IPS DF 4.7 (cell line): ENCODE data around the gene M1AP.
A peak's percentile ranks its signal among the peaks of the same experiment; 100 is the strongest.

Experiments used
- DNase-seq: peaks from one replicate; pipeline ENCODE4 v3.0.0-alpha.2; 2013; ENCODE audit warnings: low spot score; ENCODE audit errors: extremely low read depth

M1AP gene

GRCh38 chr2:74548900-74549826, 99.0 kb downstream of the M1AP start:
- DNase-seq: no peak

GRCh38 chr2:74548285-74548899, 99.7 kb downstream of the M1AP start:
- no peak for DNase-seq

- no peak for DNase-seq
These were observed 102.1 kb downstream of the M1AP start for GRCh38 chr2:74546004-74546403.

- no peak for DNase-seq
These were observed 103.5 kb downstream of the M1AP start for GRCh38 chr2:74544634-74545033.

- no peak for DNase-seq
These were observed 105.2 kb downstream of the M1AP start for GRCh38 chr2:74542978-74543377.

GRCh38 chr2:74540291-74540690, 107.8 kb downstream of the M1AP start:
- no peak for DNase-seq

- DNase-seq: no peak
These were observed 109.2 kb downstream of the M1AP start for GRCh38 chr2:74538881-74539339.

- DNase-seq: no peak
These were observed 111.0 kb downstream of the M1AP start for GRCh38 chr2:74537140-74537539.

GRCh38 chr2:74536166-74536950, 111.8 kb downstream of the M1AP start:
- DNase-seq: no peak

GRCh38 chr2:74535440-74535965, 112.6 kb downstream of the M1AP start:
- no peak for DNase-seq

- DNase-seq: no peak
These were observed 113.7 kb downstream of the M1AP start for GRCh38 chr2:74534411-74534810.

GRCh38 chr2:74533464-74533863, 114.7 kb downstream of the M1AP start:
- no peak for DNase-seq

GRCh38 chr2:74532222-74532621, 115.9 kb downstream of the M1AP start:
- no peak for DNase-seq

GRCh38 chr2:74531666-74532065, 116.5 kb downstream of the M1AP start:
- no peak for DNase-seq

- DNase-seq: no peak
These were observed 117.6 kb downstream of the M1AP start for GRCh38 chr2:74530239-74531187.

- peak; percentile 91 for DNase-seq
These were observed 118.5 kb downstream of the M1AP start, which contains the start of the genes AUP1 and HTRA2 for GRCh38 chr2:74529357-74530238. Gene AUP1, minus strand, starts transcription at chr2:74529706. Its CDS starts 77 bp downstream, at chr2:74529629. Gene HTRA2, plus strand, starts transcription at chr2:74529933. Its CDS starts 74 bp downstream, at chr2:74530007.

GRCh38 chr2:74528600-74529356, 119.4 kb downstream of the M1AP start:
- no peak for DNase-seq

GRCh38 chr2:74527741-74528140, 120.4 kb downstream of the M1AP start:
- no peak for DNase-seq
